ENCODE results near the gene E4F1.
"Not testable (repeated sequence)": the region's sequence is repeated elsewhere in the genome, so short reads cannot be mapped to it uniquely, and the experiment has no call there.

The E4F1 gene

GRCh38 chr16:2188395-2188794, 35.0 kb upstream of the E4F1 start:
- DNase-seq: no peak
- in situ Hi-C loops (cut with MboI; ENCODE audit: low pct_unique_long_range_greater_than_20kb, low sequenced_read_pairs): no loop called here

- in situ Hi-C loops (cut with MboI; ENCODE audit: low pct_unique_long_range_greater_than_20kb, low sequenced_read_pairs): no loop called here
These were observed 34.0 kb upstream of the E4F1 start for GRCh38 chr16:2189252-2189893.

GRCh38 chr16:2190002-2190658, 33.3 kb upstream of the E4F1 start:
- in situ Hi-C loops (cut with MboI; ENCODE audit: low pct_unique_long_range_greater_than_20kb, low sequenced_read_pairs): no loop called here
- no peak for DNase-seq

More at GRCh38 chr16:2189252-2189893, 34.0 kb upstream of the E4F1 start:
- no peak for DNase-seq

GRCh38 chr16:2190659-2191445, 32.5 kb upstream of the E4F1 start:
- DNase-seq: no peak
- in situ Hi-C loops (cut with MboI; ENCODE audit: low pct_unique_long_range_greater_than_20kb, low sequenced_read_pairs): no loop called here

- no peak for DNase-seq
- in situ Hi-C loops (cut with MboI; ENCODE audit: low pct_unique_long_range_greater_than_20kb, low sequenced_read_pairs): no loop called here
These were observed 32.0 kb upstream of the E4F1 start for GRCh38 chr16:2191446-2191706.

- DNase-seq: no peak
- in situ Hi-C loops (cut with MboI; ENCODE audit: low pct_unique_long_range_greater_than_20kb, low sequenced_read_pairs): no loop called here
These were observed 29.1 kb upstream of the E4F1 start for GRCh38 chr16:2194166-2194834.

- peak; percentile 69 for DNase-seq
- in situ Hi-C loops (cut with MboI; ENCODE audit: low pct_unique_long_range_greater_than_20kb, low sequenced_read_pairs): no loop called here
These were observed 28.5 kb upstream of the E4F1 start for GRCh38 chr16:2194852-2195321.

- in situ Hi-C loops (cut with MboI; ENCODE audit: low pct_unique_long_range_greater_than_20kb, low sequenced_read_pairs): no loop called here
- DNase-seq: no peak
These were observed 27.8 kb upstream of the E4F1 start for GRCh38 chr16:2195322-2196161.

- DNase-seq: no peak
- in situ Hi-C loops (cut with MboI; ENCODE audit: low pct_unique_long_range_greater_than_20kb, low sequenced_read_pairs): no loop called here
These were observed 27.0 kb upstream of the E4F1 start, which contains the start of gene CASKIN1 for GRCh38 chr16:2196162-2196980. TSS of gene CASKIN1 (minus strand) at chr16:2196605. CDS start at chr16:2196432, 173 bp downstream.

GRCh38 chr16:2196981-2197511, 26.3 kb upstream of the E4F1 start:
- in situ Hi-C loops (cut with MboI; ENCODE audit: low pct_unique_long_range_greater_than_20kb, low sequenced_read_pairs): no loop called here
- DNase-seq: no peak

- in situ Hi-C loops (cut with MboI; ENCODE audit: low pct_unique_long_range_greater_than_20kb, low sequenced_read_pairs): no loop called here
- no peak for DNase-seq
These were observed 25.6 kb upstream of the E4F1 start for GRCh38 chr16:2197765-2198164.

GRCh38 chr16:2198283-2198682, 25.1 kb upstream of the E4F1 start:
- DNase-seq: no peak
- in situ Hi-C loops (cut with MboI; ENCODE audit: low pct_unique_long_range_greater_than_20kb, low sequenced_read_pairs): no loop called here

- in situ Hi-C loops (cut with MboI; ENCODE audit: low pct_unique_long_range_greater_than_20kb, low sequenced_read_pairs): no loop called here
- no peak for DNase-seq
These were observed 24.3 kb upstream of the E4F1 start for GRCh38 chr16:2199095-2199494.

- in situ Hi-C loops (cut with MboI; ENCODE audit: low pct_unique_long_range_greater_than_20kb, low sequenced_read_pairs): no loop called here
- DNase-seq: no peak
These were observed 23.7 kb upstream of the E4F1 start for GRCh38 chr16:2199621-2200139.

- DNase-seq: no peak
- in situ Hi-C loops (cut with MboI; ENCODE audit: low pct_unique_long_range_greater_than_20kb, low sequenced_read_pairs): no loop called here
These were observed 23.1 kb upstream of the E4F1 start for GRCh38 chr16:2200313-2200712.

- in situ Hi-C loops (cut with MboI; ENCODE audit: low pct_unique_long_range_greater_than_20kb, low sequenced_read_pairs): not testable (repeated sequence)
These were observed 20.2 kb upstream of the E4F1 start for GRCh38 chr16:2203119-2203688.

GRCh38 chr16:2204416-2205103, 18.8 kb upstream of the E4F1 start:
- in situ Hi-C loops (cut with MboI; ENCODE audit: low pct_unique_long_range_greater_than_20kb, low sequenced_read_pairs): no loop called here
- no peak for DNase-seq

More at GRCh38 chr16:2203119-2203688, 20.2 kb upstream of the E4F1 start:
- not testable (repeated sequence) for DNase-seq

Data from KBM-7 (cell line).